Testis (tissue), 3 donors: Measurements from ENCODE around the gene SLC10A6. TPM values are rescaled to one million over a fixed set of nuclear protein-coding genes. Genes with fewer than 3 reads are reported as not detected.

Experiments used
- polyA plus RNA-seq: library from polyadenylated mRNA; stranded (reverse); fragments of 350-450 nt; fragmentation: Illumina TruSeq; extraction: RNeasy Lipid Tissue Mini Kit (QIAGEN cat#74804); gene quantifications from one replicate; pipeline ENCODE4 v1.2.3, GENCODE V29; 2014; ENCODE audit warnings: low read depth, low replicate concordance; ENCODE audit not compliant: insufficient read depth
- total RNA-seq, 2 donors: library from RNA; depleted of rRNA; stranded (reverse); fragments of >200 nt; gene quantifications; one replicate each; pipeline ENCODE4 v1.2.3, GENCODE V29; 2016

The SLC10A6 gene
- total and polyA plus RNA-seq, 3 donors from 2014 or later = 1.5 to 6.9 (median 3.0) TPM

Other genes with a start within 250 kb of the SLC10A6 start
- 10 to 100 TPM in 1 of 2 donors, 1 to 10 TPM in 1; 5.9 to 20.0 TPM for gene C4orf36, start 43.0 kb upstream of the SLC10A6 start, total RNA-seq
- gene C4orf36, start 43.0 kb upstream of the SLC10A6 start, polyA plus RNA-seq = 26.4 TPM
- gene AFF1, start 85.6 kb upstream of the SLC10A6 start, total RNA-seq = 10 to 100 TPM; 53.6 to 56.8 TPM
- gene AFF1, start 85.6 kb upstream of the SLC10A6 start, polyA plus RNA-seq = 15.8 TPM